ENCODE results near the gene ZFAND5.

- TF ChIP-seq, protein P1, sequence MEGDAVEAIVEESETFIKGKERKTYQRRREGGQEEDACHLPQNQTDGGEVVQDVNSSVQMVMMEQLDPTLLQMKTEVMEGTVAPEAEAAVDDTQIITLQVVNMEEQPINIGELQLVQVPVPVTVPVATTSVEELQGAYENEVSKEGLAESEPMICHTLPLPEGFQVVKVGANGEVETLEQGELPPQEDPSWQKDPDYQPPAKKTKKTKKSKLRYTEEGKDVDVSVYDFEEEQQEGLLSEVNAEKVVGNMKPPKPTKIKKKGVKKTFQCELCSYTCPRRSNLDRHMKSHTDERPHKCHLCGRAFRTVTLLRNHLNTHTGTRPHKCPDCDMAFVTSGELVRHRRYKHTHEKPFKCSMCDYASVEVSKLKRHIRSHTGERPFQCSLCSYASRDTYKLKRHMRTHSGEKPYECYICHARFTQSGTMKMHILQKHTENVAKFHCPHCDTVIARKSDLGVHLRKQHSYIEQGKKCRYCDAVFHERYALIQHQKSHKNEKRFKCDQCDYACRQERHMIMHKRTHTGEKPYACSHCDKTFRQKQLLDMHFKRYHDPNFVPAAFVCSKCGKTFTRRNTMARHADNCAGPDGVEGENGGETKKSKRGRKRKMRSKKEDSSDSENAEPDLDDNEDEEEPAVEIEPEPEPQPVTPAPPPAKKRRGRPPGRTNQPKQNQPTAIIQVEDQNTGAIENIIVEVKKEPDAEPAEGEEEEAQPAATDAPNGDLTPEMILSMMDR (IDR thresholded peaks at IDR 0.05), result no peak
- TF ChIP-seq POLR2A (IDR thresholded peaks at IDR 0.05), result no peak
Measured at GRCh38 chr9:72313507-72313906, 51.5 kb downstream of the ZFAND5 start.

Measured in right lobe of liver (tissue), 4 donors.